NCI-H2107 treated with DMSO at 0.1 percent for 48 hours (cell line): ENCODE measurements around the gene BUB1B.
A peak's percentile ranks its signal among the peaks of the same experiment; 100 is the strongest.
"Not testable (repeated sequence)": the region's sequence is repeated elsewhere in the genome, so short reads cannot be mapped to it uniquely, and the experiment has no call there.

Experiments used
- DNase-seq: peaks from one replicate; lab custom pipeline; 2025; ENCODE audit not compliant: unreplicated experiment; lab: John Stamatoyannopoulos, UW

The BUB1B gene

GRCh38 chr15:40160689-40161688 lies at the start of gene BUB1B:
Gene BUB1B, plus strand, starts transcription at chr15:40161069. Its CDS starts 152 bp downstream, at chr15:40161221.
- peak; percentile 70 for DNase-seq

- DNase-seq, result no peak
These were observed 49.0 kb upstream of the BUB1B start for GRCh38 chr15:40111888-40112287.

- DNase-seq, result no peak
These were observed 48.1 kb upstream of the BUB1B start for GRCh38 chr15:40112789-40113188.

- DNase-seq, result no peak
These were observed 46.7 kb upstream of the BUB1B start for GRCh38 chr15:40114218-40114617.

GRCh38 chr15:40115106-40115505 lies 45.8 kb upstream of the BUB1B start:
- not testable (repeated sequence) for DNase-seq

DNA sequence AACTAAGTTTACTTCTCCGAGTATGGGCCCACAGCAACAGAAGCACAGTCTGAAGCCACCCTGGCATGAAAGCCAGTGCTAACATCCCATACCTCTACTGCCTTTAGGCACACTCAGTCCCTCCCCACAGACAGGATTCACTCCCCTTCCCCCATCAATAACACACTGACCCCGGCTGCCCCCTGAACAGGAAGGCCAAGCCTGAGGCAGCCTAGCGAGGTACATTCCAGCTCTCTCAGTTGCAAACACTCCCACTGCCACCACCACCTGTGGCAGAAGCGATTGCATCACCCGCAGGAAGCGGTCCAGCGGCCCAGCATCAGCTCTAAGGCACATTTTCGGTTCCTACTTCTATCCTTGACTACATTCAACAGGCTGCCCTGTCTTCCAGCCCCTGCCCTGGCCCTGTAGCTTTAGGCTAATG lies 45.2 kb upstream of the BUB1B start:
- DNase-seq, result peak; percentile 32

DNA sequence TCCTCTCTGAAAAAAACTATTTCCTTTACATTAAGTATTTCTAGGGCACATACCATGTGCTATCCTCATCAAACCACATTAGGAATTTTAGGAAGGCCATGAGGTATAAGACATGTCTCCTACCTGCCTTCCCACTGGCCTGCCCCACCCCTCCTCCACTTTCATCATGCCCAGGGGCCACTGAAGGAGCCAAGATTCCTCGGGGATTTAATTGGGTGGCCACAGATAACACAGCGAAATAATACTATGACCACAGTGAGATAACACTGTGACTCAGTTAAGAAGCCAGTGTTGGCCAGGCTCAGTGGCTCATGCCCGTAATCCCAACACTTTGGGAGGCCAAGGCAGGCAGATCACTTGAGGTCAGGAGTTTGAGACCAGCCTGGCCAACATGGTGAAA lies 42.4 kb upstream of the BUB1B start:
- DNase-seq, result no peak

DNA sequence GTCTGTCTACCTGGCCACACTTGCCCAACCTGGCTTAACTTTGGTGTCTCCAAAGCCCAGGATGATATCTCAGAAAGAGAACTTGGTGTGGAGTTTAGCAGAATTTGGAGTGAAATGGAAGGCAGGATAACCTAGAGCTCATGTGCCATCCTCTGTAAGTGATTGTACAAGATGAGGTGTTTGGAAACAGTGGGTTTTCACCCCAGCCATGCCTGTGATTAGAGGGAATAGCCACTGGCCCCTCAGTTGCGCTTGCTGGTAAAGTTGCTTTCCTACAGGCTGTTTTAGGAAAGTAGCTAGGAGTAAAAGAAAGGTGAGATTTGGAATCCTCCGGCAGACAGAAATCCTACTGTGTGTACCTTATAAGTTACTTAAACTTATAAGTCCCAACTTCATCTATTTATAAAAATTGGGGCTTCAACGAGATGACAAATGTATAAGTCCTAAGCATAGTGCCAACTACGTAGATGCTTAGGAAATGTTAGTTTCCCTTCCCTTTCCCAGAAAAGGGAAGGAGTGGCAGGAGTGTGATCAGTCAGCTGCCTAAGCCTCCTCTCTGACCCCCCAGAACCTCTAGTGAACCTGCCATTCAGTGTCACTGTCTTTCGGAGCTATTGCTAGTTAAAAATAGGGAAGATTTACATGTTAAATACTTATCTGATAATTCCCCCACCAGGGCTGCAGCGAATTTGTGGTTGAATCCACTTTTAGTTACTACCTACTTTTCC lies 38.8 kb upstream of the BUB1B start:
- no peak for DNase-seq

DNA sequence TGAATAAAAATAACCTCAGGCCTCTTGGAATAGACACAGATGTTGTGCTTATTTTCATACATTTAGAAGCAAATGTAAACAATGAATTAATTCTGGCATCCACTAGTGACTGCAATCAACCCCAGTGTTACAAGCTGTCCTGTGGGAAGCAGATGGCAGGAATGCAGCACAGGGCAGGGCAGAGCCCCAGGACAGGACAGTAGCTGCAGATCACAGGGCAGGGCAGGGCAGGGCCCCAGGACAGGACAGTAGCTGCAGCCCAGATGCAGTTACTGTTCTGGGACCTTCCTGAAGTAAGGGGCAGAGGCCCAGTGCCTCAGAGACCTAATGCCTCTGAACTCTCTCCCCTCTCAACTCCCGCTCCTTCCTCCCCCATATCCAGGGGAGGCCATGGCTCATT lies 37.9 kb upstream of the BUB1B start:
- DNase-seq, result not testable (repeated sequence)

DNA sequence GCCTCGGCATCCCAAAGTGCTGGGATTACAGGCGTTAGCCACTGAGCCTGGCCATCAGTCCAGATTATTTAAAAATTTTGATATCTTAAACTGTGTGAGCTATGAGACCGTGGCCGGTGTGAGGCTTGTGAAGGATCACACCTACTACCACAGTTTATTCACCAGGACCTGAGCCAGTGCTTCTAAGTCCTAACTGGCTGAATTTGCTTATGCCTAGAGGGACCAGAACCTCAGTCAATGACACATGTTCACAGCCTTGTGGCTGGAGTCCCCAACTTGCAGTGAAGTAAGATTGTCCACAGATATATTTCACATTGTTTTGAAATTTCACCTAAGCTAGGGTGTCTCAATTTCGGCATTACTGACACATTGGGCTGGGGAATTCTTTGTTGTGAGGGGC lies 37.0 kb upstream of the BUB1B start:
- DNase-seq, result not testable (repeated sequence)

DNA sequence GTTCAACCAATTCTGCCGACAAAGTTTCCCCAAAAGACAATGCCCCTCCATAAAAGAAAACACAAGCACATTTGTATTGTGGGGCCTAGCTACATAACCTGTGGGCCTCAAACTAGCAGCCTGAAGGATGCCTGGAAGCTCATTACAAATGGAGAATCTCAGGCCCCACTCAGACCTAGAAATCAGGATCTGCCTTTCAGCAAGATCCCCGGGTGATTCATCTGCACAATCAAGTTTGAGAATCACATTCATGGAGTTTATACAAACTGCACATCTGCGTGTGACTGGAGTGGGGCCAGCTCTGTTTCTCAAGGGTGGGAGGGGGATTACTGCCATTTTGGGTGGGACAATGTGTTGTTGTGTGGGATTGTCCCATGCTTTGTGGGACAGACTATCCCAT lies 36.5 kb upstream of the BUB1B start:
- not testable (repeated sequence) for DNase-seq

GRCh38 chr15:40124807-40125285 lies 36.0 kb upstream of the BUB1B start:
- not testable (repeated sequence) for DNase-seq

DNA sequence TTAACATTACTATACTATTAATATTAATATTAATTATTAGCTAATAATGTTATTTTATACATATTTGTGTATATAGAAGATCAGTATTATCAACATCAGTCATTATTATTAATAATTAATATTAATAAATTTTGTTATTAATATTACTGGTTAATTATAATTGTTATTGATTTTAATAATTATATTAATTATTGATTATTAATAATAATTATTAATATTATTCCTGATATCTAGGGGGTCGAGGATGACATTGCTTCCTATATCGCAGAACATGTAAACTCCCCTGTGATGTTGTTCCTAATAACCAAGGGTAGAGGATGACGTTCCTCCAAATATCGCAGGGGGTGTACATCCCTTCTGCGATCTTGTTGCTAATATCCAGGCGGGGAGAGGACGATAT lies 34.9 kb upstream of the BUB1B start:
- no peak for DNase-seq

- no peak for DNase-seq
These were observed 31.9 kb upstream of the BUB1B start for GRCh38 chr15:40128766-40129660.

DNA sequence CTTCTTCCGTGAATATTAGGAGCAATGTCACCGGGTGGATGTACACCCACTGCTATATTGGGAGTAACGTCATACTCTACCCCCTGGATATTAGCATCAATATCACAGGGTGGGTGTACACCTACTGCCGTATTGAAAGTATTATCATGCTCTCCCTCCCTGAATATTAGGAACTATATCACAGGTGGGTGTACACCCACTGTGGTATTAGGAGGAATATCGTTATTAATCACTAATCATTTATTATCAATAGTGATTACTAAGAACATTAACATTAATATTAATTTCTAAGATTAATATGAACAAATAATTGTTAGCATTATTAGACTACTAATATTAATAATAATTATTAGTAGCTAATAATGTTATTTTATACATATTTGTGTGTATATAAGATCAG lies 30.8 kb upstream of the BUB1B start:
- no peak for DNase-seq

- DNase-seq, result no peak
These were observed 29.9 kb upstream of the BUB1B start for GRCh38 chr15:40130799-40131502.

DNA sequence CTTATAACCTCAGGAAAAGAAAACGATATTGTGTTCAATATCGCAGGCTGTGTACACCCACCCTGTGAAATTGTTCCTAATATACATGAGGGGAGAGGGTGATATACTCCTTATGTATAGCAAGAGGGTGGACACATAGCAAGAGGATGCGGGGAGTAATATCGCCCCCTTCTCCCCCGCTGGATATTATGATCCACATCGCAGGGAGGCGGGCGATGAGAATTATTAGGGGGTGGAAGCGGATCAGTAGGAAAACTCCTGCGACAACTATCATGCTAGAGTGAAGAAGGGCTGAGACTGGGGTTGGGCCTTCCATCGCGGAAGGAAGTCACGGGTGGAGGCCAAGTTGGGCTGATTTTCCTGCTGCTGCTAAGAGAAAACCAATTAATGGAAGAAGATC lies 27.3 kb upstream of the BUB1B start:
- no peak for DNase-seq

DNA sequence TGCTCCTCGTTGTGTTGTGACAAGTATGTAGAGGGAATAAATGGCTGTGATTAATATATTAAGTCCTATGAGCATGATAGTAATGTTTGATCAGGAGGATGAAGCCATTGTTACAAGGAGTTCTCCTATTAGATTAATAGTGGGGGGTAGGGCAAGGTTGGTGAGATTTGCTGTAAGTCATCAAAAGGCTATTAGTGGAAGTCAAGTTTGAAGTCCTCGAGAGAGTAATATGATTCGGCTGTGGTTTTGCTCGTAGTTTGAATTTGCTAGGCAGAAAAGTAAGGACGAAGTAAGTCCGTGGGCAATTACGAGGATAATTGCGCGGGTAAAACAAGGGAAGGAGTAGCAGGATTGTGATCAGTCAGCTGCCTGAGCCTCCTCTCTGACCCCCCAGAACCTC lies 26.0 kb upstream of the BUB1B start:
- peak; percentile 29 for DNase-seq

DNA sequence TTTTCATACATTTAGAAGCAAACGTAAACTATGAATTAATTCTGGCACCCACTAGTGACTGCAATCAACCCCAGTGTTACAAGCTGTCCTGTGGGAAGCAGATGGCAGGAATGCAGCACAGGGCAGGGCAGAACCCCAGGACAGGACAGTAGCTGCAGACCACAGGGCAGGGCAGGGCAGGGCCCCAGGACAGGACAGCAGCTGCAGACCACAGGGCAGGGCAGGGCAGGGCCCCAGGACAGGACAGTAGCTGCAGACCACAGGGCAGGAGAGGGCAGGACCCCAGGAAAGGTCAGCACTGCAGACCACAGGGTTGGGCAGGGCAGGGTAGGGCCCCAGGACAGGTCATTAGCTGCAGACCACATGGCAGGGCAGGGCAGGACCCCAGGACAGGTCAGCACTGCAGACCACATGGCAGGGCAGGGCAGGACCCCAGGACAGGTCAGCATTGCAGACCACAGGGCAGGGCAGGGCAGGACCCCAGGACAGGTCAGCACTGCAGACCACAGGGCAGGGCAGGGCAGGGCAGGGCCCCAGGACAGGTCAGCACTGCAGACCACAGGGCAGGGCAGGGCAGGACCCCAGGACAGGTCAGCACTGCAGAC lies 24.9 kb upstream of the BUB1B start:
- DNase-seq, result not testable (repeated sequence)
